CD14-positive monocyte (primary cell): ENCODE data around the gene PSMA8. TPM values are rescaled to one million over a fixed set of nuclear protein-coding genes. Genes with fewer than 3 reads are reported as not detected.

ENCODE experiments used
- DNase-seq, 3 donors: peaks; one replicate each; pipeline ENCODE4 v3.0.0-alpha.2; 2011 to 2022
- H2AFZ ChIP-seq: 2 replicates; pipeline ENCODE4 v1.6.0; 2012; ENCODE audit warnings: mild to moderate bottlenecking, low read depth, low read length, inconsistent platforms; ENCODE audit not compliant: insufficient read depth, poor library complexity, severe bottlenecking
- H3K27ac ChIP-seq, 2 donors: 1 replicate in 1 of 2; 2 replicates in 1 of 2; pipeline ENCODE4 v1.5.1; 2012 to 2013; ENCODE audit warnings: low read length in 2 of 2, control low read depth in 1 of 2, inconsistent platforms in 1 of 2, low read depth in 1 of 2, mild to moderate bottlenecking in 1 of 2
- H3K27me3 ChIP-seq, 2 donors: one replicate each; pipeline versions ENCODE4 v1.6.0 to v1.6.1; 2011 to 2013; ENCODE audit warnings: low read length in 2 of 2; ENCODE audit not compliant: control insufficient read depth in 2 of 2, insufficient read depth in 2 of 2
- H3K36me3 ChIP-seq, 2 donors: replicated peaks in 1 of 2; 1 replicate in 1 of 2; 2 replicates in 1 of 2; pipeline versions ENCODE4 v1.5.1 to v1.6.1; 2012 to 2013; ENCODE audit warnings: low read length in 2 of 2, control low read depth in 1 of 2, inconsistent platforms in 1 of 2, mild to moderate bottlenecking in 1 of 2; ENCODE audit not compliant: insufficient read depth in 2 of 2, control insufficient read depth in 1 of 2
- H3K4me1 ChIP-seq, 2 donors: 1 replicate in 1 of 2; 2 replicates in 1 of 2; pipeline versions ENCODE4 v1.5.1 to v1.6.1; 2012 to 2013; ENCODE audit warnings: low read length in 2 of 2, control low read depth in 1 of 2, inconsistent platforms in 1 of 2, mild to moderate bottlenecking in 1 of 2, moderate library complexity in 1 of 2; ENCODE audit not compliant: insufficient read depth in 2 of 2, control insufficient read depth in 1 of 2
- H3K4me2 ChIP-seq: replicated peaks from 2 replicates; pipeline ENCODE3; 2012; ENCODE audit warnings: low read length, moderate library complexity, mild to moderate bottlenecking; ENCODE audit not compliant: poor library complexity, severe bottlenecking; ENCODE audit errors: extremely low read depth
- H3K4me3 ChIP-seq, 3 experiments: fragments of 200-600 bp in 1 of 3; sonication (generic) in 1 of 3; replicated peaks in 1 of 3; 1 replicate in 2 of 3; 2 replicates in 1 of 3; pipeline ENCODE4 v1.5.1; 2011 to 2013; ENCODE audit warnings: low read length in 3 of 3, mild to moderate bottlenecking in 3 of 3, control low read depth in 2 of 3, low read depth in 2 of 3, inconsistent platforms in 1 of 3, moderate library complexity in 1 of 3
- H3K79me2 ChIP-seq: 2 replicates; pipeline ENCODE4 v1.6.0; 2012; ENCODE audit warnings: mild to moderate bottlenecking, control low read depth, inconsistent platforms, low read length, moderate library complexity; ENCODE audit not compliant: insufficient read depth
- H3K9ac ChIP-seq: 2 replicates; pipeline ENCODE4 v1.6.0; 2017; ENCODE audit warnings: low read length, mild to moderate bottlenecking; ENCODE audit not compliant: insufficient read depth, poor library complexity, severe bottlenecking
- H3K9me3 ChIP-seq, 2 donors: replicated peaks in 1 of 2; 1 replicate in 1 of 2; 2 replicates in 1 of 2; pipeline versions ENCODE4 v1.5.1 to v1.6.1; 2012 to 2013; ENCODE audit warnings: low read length in 2 of 2, control low read depth in 1 of 2; ENCODE audit not compliant: control insufficient read depth in 1 of 2, insufficient read depth in 1 of 2
- H4K20me1 ChIP-seq: 2 replicates; pipeline ENCODE4 v1.6.0; 2012; ENCODE audit warnings: mild to moderate bottlenecking, low read length, control low read depth, moderate library complexity; ENCODE audit not compliant: insufficient read depth
- H3K27ac Mint-ChIP-seq, 7 donors: one replicate each; pipeline ENCODE4 v1.8.0; 2020; ENCODE audit warnings: mild to moderate bottlenecking in 7 of 7, mixed read lengths in 7 of 7, moderate library complexity in 6 of 7, inconsistent platforms in 2 of 7
- H3K27me3 Mint-ChIP-seq, 3 donors: one replicate each; pipeline ENCODE4 v1.8.0; 2021 to 2022; ENCODE audit warnings: low read depth in 3 of 3, mild to moderate bottlenecking in 3 of 3, mixed read lengths in 3 of 3, moderate library complexity in 3 of 3, inconsistent platforms in 1 of 3
- H3K36me3 Mint-ChIP-seq, 2 donors: one replicate each; pipeline ENCODE4 v1.8.0; 2020; ENCODE audit warnings: mixed read lengths in 2 of 2, inconsistent platforms in 1 of 2, mild to moderate bottlenecking in 1 of 2
- H3K4me1 Mint-ChIP-seq: one replicate; pipeline ENCODE4 v1.8.0; 2020; ENCODE audit warnings: mild to moderate bottlenecking, mixed read lengths
- H3K4me3 Mint-ChIP-seq, 2 donors: one replicate each; pipeline ENCODE4 v1.8.0; 2020; ENCODE audit warnings: mild to moderate bottlenecking in 2 of 2, mixed read lengths in 2 of 2, moderate library complexity in 1 of 2
- H3K9me3 Mint-ChIP-seq, 7 donors: one replicate each; pipeline ENCODE4 v1.8.0; 2020 to 2022; ENCODE audit warnings: mixed read lengths in 7 of 7, mild to moderate bottlenecking in 6 of 7, moderate library complexity in 6 of 7, inconsistent platforms in 2 of 7
- WGBS: methylation state at CpG from one replicate; pipeline ENCODE4 v1.1.5; 2013; ENCODE audit warnings: missing lambda C conversion rate; ENCODE audit not compliant: insufficient coverage; 5-methylcytosine and 5-hydroxymethylcytosine counted together
- intact Hi-C, 2 donors: fragments of 100-400 bp; cut with micrococcal nuclease; formaldehyde crosslinking; loops; one replicate each; pipeline versions ENCODE4 v1.15.0 to v1.15.1; 2023
- polyA plus RNA-seq, 3 donors: library from polyadenylated mRNA; depleted of rRNA in 1 of 3; unstranded in 2 of 3; stranded (reverse) in 1 of 3; fragments of 300-500 nt in 2 of 3; fragments of >200 nt in 1 of 3; fragmentation: Illumina TruSeq in 2 of 3; gene quantifications; 1 replicate in 2 of 3; 2 replicates in 1 of 3; pipeline ENCODE4 v1.2.3, GENCODE V29; 2012 to 2021
- TF ChIP-seq, protein P1 (sequence below): fragments of 200-600 bp; IDR thresholded peaks from one replicate; pipeline ENCODE4 v1.8.0; 2022; ENCODE audit warnings: antibody characterized with exemption, mild to moderate bottlenecking

Gene PSMA8
- polyA plus RNA-seq, 3 donors = 0.13 TPM; not detected in 2

DNA sequence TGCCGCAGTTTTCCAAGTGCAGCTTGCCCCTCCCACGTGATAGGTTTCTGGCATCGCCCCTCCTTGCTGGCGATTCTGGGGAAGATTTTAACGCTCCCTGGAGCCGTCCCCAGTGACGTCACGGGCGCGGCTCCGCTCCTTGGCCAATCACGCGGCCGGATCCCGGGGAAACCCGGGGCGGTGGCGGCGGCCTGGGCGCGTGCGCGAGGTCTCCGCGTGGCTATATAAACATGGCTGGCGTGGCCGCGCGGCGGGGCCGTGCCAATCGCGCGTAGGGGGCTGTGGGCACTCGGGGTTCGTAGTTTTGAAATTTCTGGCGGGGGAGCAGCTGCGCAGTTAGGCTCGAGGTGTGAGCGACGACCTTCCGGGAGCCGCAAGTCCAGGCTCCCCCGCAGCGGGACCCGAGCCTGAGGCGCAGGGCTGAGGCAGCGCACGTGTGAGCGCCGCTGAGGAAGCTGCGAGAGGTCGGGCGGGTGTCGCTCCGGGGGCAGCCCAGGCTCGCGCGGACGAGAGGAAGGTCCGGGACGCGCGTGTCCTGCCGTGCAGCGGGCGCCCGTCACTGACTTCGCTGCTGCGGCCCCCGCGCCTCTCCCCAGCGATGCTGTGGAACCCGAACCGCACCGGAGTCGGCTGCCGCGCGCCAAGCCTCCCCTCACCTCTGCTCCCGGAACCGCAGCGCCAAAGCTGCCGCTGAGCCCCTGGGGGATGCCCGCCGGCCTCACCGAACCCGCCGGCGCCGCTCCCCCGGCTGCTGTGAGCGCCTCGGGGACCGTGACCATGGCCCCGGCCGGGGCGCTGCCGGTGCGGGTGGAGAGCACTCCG, 92.8 kb downstream of the PSMA8 start, which contains the start of gene TAF4B:
TAF4B (plus strand) TSS at position 217 of the 822 bp plus-strand sequence; CDS start at position 706, 489 bp downstream.
- peak; percentile 88 to 91 (median 90) for DNase-seq
- H4K20me1 ChIP-seq = no peaks in the 10 kb centered on the region
- peak within 1 kb of the TSS; percentile 36 to 76 for H3K27ac ChIP-seq
- no peaks in the 10 kb centered on the region for H3K36me3 ChIP-seq
- H3K4me1 ChIP-seq = peaks cover 13 to 24% of the 10 kb centered on the region in 2 donors
- TF ChIP-seq, protein P1, sequence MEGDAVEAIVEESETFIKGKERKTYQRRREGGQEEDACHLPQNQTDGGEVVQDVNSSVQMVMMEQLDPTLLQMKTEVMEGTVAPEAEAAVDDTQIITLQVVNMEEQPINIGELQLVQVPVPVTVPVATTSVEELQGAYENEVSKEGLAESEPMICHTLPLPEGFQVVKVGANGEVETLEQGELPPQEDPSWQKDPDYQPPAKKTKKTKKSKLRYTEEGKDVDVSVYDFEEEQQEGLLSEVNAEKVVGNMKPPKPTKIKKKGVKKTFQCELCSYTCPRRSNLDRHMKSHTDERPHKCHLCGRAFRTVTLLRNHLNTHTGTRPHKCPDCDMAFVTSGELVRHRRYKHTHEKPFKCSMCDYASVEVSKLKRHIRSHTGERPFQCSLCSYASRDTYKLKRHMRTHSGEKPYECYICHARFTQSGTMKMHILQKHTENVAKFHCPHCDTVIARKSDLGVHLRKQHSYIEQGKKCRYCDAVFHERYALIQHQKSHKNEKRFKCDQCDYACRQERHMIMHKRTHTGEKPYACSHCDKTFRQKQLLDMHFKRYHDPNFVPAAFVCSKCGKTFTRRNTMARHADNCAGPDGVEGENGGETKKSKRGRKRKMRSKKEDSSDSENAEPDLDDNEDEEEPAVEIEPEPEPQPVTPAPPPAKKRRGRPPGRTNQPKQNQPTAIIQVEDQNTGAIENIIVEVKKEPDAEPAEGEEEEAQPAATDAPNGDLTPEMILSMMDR = no peak
- peak within 1 kb of the TSS; percentile 92 for H3K4me2 ChIP-seq
- H3K9ac ChIP-seq = peak within 1 kb of the TSS; percentile 81
- Mint-ChIP-seq H3K4me1 (peaks cover 21% of the 10 kb centered on the region), H3K27me3 (peaks cover 5 to 14% (median 10%) of the 10 kb centered on the region in 3 donors), H3K27ac (peak within 1 kb of the TSS; percentile 82 to 96 (median 92)), H3K9me3 (peaks cover 0 to 2% (median 0%) of the 10 kb centered on the region in 7 donors), H3K4me3 (peak within 1 kb of the TSS; percentile 97 to 98), H3K36me3 (no peaks in the 10 kb centered on the region)
- intact Hi-C loops = loop anchor here (10.0 kb wide), 1 partner anchor 132 kb away; the partner anchor contains the start of gene SS18 (in 2 of the 2)
- no peaks in the 10 kb centered on the region for H3K9me3 ChIP-seq
- H3K27me3 ChIP-seq = no peaks in the 10 kb centered on the region
- H2AFZ ChIP-seq = peak within 1 kb of the TSS; percentile 93
- under 1% methylated on average over 101 of the region's 101 CpGs for WGBS
- peak within 1 kb of the TSS; percentile 60 to 79 (median 65) for H3K4me3 ChIP-seq
- no peaks in the 10 kb centered on the region for H3K79me2 ChIP-seq

DNA sequence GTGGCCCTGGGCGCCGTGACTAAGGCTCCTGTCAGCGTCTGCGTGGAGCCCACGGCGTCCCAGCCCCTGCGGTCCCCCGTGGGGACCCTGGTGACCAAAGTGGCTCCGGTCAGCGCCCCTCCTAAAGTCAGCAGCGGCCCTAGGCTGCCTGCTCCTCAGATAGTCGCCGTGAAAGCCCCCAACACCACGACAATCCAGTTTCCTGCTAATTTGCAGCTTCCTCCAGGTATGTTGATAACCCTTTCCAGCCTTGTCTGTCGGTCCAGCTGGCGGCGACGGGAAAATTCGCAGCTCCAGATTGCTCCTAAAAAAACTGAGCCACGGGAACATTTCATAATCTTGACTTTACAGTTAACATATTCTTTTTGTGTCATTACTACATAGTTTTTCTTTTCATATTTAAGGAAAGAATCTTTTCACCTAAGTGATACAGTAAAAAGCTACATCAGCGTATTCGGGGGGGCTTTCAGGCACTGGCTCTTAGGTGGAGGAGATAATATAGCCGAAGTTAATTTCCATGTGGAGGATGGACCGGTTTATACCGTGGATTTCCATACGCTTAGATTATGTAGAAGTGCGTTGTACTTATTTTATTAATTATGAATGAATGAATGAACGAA, 93.5 kb downstream of the PSMA8 start:
- H3K27me3 ChIP-seq = no peaks in the 10 kb centered on the region
- TF ChIP-seq, protein P1 = no peak
- 6% methylated on average over 22 of the region's 28 CpGs for WGBS
- Mint-ChIP-seq H3K4me3 (peak overlapping the region; percentile 97 to 98), H3K27me3 (peaks cover 3 to 14% (median 10%) of the 10 kb centered on the region in 3 donors), H3K27ac (peak overlapping the region in 6 of 7 donors; percentile 45 to 85 (median 66)), H3K9me3 (peaks cover under 1 to 8% (median 4%) of the 10 kb centered on the region in 7 donors), H3K36me3 (no peaks in the 10 kb centered on the region), H3K4me1 (peaks cover 21% of the 10 kb centered on the region)
- intact Hi-C loops = loop anchor here (10.0 kb wide), 1 partner anchor 132 kb away; the partner anchor contains the start of gene SS18 (in 2 of the 2)
- peaks cover 13 to 24% of the 10 kb centered on the region in 2 donors for H3K4me1 ChIP-seq
- H3K27ac ChIP-seq = peak overlapping the region in 1 of 2 donors; percentile 76
- H3K9ac ChIP-seq = peak overlapping the region; percentile 81
- peak overlapping the region; percentile 60 to 79 (median 65) for H3K4me3 ChIP-seq
- no peaks in the 10 kb centered on the region for H4K20me1 ChIP-seq
- peaks cover 0 to 3% of the 10 kb centered on the region in 2 donors for H3K9me3 ChIP-seq
- peak overlapping the region; percentile 93 for H2AFZ ChIP-seq
- H3K36me3 ChIP-seq = no peaks in the 10 kb centered on the region
- peak in 1 of 3 donors; percentile 34 for DNase-seq
- peak overlapping the region; percentile 92 for H3K4me2 ChIP-seq
- H3K79me2 ChIP-seq = no peaks in the 10 kb centered on the region
